HG02571 (cell line): ENCODE results near the gene UIMC1.
A peak's percentile ranks its signal among the peaks of the same experiment; 100 is the strongest.
"Not testable (repeated sequence)": the region's sequence is repeated elsewhere in the genome, so short reads cannot be mapped to it uniquely, and the experiment has no call there.

Source experiments
- ATAC-seq: cut with Tn5 transposase; IDR thresholded peaks from one replicate; pipeline ENCODE4 v1.9.1; 2021; ENCODE audit warnings: mild to moderate bottlenecking, moderate library complexity; ENCODE audit not compliant: unreplicated experiment

Gene UIMC1

GRCh38 chr5:177010153-177010552, 3.6 kb upstream of the UIMC1 start:
- ATAC-seq = no peak

- ATAC-seq = no peak
These were observed 2.1 kb upstream of the UIMC1 start for GRCh38 chr5:177008716-177009115.

DNA sequence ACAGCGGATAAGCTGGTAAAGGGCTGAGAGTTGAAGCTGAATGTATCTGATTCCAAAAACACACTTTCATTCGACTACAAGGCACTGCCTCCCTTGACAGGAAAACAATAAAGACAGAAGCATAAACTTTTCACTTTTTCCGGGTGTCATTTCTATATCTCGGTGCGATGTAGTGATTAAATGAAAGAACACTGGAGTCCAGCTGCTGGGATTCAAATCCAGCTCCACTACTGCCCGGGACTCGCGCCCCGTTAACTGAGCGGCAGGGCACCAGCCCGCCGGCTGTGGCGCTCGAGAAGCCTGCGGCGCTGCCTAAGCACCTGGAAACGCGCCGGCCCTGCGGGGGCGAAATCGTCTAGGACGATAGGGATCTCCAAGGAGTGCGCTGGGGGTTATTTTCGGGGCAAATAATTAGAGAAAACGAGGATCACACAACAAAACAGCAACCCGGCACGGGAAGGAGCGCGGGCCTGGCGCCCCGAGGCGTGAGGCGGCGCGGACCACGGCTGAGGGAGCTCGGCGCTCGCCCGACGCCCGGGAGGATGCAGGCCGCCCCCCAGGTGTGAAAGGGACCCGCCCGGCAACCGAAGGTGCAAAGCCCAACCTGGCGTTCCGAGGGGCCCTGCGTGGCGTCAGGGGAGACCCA, 837 bp downstream of the UIMC1 start:
- ATAC-seq = peak; percentile 38

- ATAC-seq = no peak
These were observed 1.6 kb downstream of the UIMC1 start for GRCh38 chr5:177004961-177005360.

DNA sequence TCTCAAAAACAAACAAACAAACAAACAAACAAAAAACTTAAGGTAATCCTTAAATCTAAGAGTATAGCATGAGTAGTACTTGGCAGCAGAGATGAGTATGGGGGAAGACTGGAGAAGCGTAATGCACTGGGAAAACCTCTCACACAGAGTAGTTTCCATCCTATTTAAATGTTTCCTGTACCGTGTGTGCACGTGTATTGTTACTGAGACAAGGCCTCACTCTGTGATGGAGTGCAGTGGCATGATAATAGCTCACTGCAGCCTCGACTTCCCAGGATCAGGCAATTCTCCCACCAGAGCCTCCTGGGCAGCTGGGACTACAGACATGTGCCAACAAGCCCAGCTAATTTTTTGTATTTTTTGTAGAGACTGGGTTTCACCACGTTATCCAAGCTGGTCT, 2.9 kb downstream of the UIMC1 start:
- ATAC-seq = no peak

DNA sequence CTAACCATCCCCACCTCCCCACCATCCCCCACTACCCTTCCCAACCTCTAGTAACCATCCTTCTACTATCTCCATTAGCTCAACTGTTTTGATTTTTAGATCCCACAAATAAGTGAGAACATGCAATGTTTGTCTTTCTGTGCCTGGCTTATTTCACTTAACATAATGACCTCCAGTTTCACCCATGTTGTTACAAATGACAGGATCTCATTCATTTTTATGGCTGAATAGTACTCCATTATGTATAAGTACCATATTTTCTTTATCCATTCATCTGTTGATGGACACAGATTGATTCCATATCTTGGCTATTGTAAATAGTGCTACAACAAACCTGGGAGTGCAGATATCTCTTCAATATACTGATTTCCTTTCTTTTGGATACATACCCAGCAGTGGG, 7.1 kb downstream of the UIMC1 start:
- ATAC-seq = not testable (repeated sequence)

GRCh38 chr5:176998828-176999227, 7.8 kb downstream of the UIMC1 start:
- no peak for ATAC-seq

- ATAC-seq = no peak
These were observed 9.8 kb downstream of the UIMC1 start for GRCh38 chr5:176996780-176997179.

- no peak for ATAC-seq
These were observed 10.4 kb downstream of the UIMC1 start for GRCh38 chr5:176995896-176996767.

GRCh38 chr5:176995122-176995490, 11.5 kb downstream of the UIMC1 start:
- ATAC-seq = no peak

DNA sequence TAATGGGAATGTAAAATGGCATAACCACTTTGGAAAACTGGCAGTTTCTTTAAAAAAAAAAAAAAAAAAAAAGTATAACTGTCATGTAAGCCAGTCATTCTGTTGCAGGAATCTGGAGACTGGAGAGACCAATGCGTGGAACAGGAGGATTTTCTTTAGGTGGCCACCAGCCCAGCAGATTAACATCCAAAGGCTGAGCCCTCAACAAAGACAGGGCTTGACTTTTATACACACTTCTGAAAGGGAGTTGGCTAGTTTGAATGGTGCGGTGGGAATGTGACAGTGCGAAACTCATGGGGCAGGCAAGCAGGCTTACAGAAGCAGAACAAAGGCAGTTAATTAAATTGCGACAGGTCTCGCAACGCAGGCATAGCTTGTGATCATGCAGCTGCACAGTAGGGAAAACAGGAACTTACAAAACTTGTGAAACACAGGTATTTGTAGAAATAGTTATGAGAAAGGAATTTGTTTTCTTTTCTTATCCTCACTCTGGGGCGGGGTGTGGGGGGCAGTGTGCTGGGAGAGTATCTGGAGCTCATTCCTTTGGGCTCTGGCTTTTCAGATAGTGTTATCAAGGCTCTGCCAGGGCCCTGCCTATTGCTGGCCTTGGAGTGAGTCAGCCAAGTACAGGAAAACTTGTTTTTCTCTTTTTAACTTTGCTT, 12.0 kb downstream of the UIMC1 start:
- no peak for ATAC-seq

DNA sequence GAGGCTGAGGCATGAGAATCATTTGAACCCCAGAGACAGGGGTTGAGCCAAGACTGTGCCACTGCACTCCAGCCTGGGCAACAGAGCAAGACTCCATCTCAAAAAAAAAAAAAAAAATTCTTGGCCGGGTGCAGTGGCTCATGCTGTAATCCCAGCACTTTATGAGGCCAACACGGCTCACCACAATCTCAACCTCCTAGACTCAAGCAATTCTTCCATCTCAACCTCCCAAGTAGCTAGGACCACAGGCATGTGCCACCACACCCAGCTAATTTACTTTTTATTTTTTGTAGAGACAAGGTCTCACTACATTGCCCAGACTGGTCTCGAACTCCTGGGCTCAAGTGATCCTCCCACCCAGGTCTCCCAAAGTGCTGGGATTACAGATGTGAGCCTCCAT, 13.5 kb downstream of the UIMC1 start:
- not testable (repeated sequence) for ATAC-seq

GRCh38 chr5:176987583-176987982, 19.0 kb downstream of the UIMC1 start:
- no peak for ATAC-seq

DNA sequence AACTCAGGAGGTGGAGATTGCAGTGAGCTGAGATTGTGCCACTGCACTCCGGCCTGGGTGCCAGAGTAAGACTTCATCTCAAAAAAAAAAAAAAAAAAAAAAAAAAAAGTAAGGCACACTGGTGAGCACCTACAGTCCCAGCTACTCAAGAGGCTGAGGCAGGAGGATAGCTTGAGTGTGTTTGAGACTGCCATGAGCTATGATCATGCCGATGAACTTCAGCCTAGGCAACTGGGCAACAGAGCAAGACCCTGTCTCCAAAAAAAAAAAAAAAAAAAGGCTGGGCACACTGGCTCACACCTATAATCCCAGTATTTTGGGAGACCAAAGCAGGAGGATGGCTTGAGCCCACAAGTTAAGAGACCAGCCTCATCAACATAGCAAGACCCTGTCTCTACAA, 20.3 kb downstream of the UIMC1 start:
- no peak for ATAC-seq

DNA sequence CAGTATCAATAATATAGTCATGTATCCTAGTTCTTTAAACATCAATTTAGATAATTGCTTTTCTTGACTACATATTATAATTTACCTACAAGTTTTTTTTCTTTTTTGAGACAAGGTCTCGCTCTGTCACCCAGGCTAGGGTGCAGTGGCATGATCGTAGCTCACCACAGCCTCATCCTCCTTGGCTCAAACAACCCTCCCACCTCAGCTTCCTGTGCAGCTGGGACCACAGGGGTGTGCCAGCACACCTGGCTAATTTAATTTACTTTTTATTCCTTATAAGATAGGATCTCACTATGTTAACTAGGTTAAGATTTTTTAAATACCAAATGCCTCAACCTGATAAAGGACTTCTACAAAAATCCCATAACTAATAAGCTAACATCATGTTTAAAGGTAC, 21.1 kb downstream of the UIMC1 start:
- no peak for ATAC-seq

DNA sequence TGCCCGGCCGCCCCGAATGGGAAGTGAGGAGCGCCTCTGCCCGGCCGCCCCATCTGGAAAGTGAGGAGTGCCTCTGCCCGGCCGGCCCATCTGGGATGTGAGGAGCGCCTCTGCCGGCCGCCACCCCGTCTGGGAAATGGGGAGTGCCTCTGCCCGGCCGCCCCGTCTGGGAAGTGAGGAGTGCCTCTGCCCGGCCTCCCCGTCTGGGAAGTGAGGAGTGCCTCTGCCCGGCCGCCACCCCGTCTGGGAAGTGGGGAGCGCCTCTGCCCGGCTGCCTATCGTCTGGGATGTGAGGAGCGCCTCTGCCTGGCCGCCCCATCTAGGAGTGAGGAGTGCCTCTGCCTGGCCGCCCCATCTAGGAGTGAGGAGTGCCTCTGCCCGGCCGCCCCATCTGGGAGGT, 22.4 kb downstream of the UIMC1 start:
- ATAC-seq = not testable (repeated sequence)

DNA sequence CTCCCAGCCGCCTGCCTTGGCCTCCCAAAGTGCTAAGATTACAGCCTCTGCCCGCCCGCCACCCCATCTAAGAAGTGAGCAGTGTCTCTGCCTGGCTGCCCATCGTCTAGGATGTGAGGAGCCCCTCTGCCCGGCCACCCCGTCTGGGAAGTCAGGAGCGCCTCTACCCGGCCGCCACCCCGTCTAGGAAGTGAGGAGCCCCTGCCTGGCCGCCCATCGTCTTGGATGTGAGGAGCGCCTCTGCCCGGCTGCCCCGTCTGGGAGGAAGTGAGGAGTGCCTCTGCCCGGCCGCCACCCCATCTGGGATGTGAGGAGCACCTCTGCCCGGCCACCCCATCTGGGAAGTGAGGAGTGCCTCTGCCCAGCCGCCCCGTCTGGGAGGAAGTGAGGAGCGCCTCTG, 23.0 kb downstream of the UIMC1 start:
- not testable (repeated sequence) for ATAC-seq

- not testable (repeated sequence) for ATAC-seq
These were observed 23.5 kb downstream of the UIMC1 start for GRCh38 chr5:176983112-176983511.

- ATAC-seq = no peak
These were observed 25.8 kb downstream of the UIMC1 start for GRCh38 chr5:176980818-176981217.

DNA sequence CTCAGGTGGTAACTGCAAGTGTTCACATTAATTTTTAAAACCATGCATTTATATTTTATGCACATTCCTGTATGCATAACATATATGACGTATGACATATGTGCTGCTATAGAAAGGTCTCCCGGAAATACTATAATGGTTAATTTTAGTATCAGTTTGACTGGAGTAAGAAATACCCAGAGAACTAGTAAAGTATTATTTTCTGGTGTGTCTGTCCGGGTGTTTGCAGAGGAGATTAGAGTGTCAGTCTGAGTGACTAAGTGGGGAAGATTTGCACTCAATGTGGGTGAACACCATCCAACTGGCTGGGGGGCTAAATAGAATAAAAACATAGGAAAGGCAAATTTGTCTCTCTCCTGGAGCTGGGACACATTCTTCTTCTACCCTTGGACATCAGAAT, 26.9 kb downstream of the UIMC1 start:
- ATAC-seq = no peak

GRCh38 chr5:176965633-176966032, 40.9 kb downstream of the UIMC1 start:
- no peak for ATAC-seq

GRCh38 chr5:176959051-176959450, 47.5 kb downstream of the UIMC1 start:
- no peak for ATAC-seq
